Measurements from ENCODE around the gene OLFM1. TPM values are rescaled to one million over a fixed set of nuclear protein-coding genes. Genes with fewer than 3 reads are reported as not detected.

OLFM1 gene
- total RNA-seq, 4 donors from 2014 or later = 5.3 to 15.0 (median 8.6) TPM

DNA sequence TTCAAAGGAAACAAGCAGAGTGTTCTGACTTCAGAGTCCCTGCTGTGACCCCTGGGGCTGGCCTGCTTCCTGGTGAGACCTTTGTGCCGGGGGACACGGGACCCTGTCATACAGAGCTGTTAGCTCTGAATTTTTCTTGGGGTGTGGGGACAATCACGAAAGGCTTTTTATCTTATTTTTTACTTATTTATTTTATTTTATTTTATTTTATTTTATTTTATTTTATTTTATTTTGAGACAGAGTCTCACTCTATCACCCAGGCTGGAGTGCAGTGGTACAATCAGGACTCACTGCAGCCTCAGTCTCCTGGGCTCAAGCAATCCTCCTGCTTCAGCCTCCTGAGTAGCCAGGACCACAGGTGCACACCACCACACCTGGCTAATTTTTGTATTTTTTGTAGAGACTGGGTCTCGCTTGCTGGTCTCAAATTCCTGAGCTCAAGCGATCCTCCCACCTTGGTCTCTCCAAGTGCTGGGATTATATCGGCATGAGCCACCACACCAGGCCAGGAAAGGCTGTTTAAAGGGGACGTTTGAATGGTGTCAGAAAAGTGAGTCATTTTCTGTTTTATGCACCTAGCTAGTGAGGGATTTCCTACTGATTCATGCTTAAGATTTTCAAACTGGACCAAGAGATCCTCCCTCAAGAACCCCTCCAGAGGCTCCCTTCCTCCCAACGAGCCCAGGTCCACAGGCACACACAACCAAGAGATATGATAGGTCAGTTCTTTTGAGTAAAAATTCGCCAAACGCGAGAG is 75.7 kb downstream of the OLFM1 start:
- H3K4me3 ChIP-seq (ENCODE audit: low read depth, poor library complexity, severe bottlenecking) = no peak overlapping the region
- no peak for TF ChIP-seq POLR2A (IDR thresholded peaks at IDR 0.05)
- TF ChIP-seq, protein P1, sequence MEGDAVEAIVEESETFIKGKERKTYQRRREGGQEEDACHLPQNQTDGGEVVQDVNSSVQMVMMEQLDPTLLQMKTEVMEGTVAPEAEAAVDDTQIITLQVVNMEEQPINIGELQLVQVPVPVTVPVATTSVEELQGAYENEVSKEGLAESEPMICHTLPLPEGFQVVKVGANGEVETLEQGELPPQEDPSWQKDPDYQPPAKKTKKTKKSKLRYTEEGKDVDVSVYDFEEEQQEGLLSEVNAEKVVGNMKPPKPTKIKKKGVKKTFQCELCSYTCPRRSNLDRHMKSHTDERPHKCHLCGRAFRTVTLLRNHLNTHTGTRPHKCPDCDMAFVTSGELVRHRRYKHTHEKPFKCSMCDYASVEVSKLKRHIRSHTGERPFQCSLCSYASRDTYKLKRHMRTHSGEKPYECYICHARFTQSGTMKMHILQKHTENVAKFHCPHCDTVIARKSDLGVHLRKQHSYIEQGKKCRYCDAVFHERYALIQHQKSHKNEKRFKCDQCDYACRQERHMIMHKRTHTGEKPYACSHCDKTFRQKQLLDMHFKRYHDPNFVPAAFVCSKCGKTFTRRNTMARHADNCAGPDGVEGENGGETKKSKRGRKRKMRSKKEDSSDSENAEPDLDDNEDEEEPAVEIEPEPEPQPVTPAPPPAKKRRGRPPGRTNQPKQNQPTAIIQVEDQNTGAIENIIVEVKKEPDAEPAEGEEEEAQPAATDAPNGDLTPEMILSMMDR (IDR thresholded peaks at IDR 0.05) = no peak
- 72 to 75% methylated on average over 11 of the region's 11 CpGs for WGBS, 2 donors
- intact Hi-C loops (cut with DNase I; ENCODE audit: low total_unique reads) = no loop called here
- no peak for DNase-seq (ENCODE audit: low spot score in 2 of 2)

DNA sequence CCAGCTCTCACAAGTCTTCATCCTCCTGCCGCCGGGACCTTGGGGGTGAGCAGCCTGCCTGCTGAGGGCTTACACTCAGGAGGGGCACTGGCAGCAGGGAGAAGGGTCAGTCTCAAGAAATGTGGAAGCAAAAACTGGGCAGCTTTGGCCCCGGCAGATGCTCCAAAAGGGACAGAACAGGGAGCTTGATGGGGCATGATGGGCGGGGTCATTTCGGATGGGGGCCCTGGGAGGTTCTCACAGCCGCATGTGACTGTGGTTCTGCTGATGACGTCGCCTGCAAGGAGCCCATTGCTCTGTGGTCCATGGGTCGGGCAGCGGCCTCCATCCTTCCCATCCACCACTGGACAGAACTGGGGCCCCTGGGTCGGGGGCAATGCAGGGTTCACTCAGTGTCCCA is 76.6 kb downstream of the OLFM1 start:
- intact Hi-C loops (cut with DNase I; ENCODE audit: low total_unique reads) = no loop called here
- no peak for DNase-seq (ENCODE audit: low spot score in 2 of 2)
- 67 to 70% methylated on average over 7 to 11 of the region's 11 CpGs for WGBS, 2 donors
- TF ChIP-seq, protein P1 (IDR thresholded peaks at IDR 0.05) = no peak
- no peak for TF ChIP-seq POLR2A (IDR thresholded peaks at IDR 0.05)
- H3K4me3 ChIP-seq (ENCODE audit: low read depth, poor library complexity, severe bottlenecking) = no peak overlapping the region

DNA sequence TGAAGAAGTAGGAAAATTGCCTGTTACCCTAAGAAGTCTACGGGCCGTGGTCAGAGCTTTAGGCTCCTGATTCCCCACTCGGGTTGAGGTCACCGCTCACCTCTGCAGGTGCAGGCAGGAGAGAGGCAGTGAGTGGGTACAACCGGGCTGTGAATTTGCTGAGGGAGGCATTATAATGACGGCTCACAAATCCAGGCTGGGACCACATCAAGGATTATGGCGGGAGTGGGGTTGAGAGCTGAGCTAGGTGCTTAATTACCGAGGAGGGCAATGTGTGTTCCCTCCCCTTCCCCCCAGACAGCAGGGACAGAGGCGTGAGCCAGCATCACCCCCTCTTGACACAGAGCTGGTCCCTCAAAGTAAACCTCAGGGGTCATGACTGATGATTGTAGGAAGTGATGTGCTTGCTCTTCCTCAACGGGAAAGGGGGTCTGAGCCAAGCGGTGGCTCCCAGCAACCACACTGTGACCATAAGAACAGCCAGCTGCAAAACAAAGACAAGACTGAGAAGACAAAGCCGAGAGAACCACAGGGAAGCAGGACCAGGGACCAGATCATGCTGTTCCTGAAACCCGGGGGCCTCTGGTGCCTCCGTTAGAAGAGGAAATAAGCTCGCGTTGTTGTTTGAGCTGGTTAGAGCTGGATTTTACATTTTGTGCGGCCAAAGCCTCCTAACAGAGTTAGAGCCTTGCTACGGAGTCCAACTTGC is 77.7 kb downstream of the OLFM1 start:
- DNase-seq (ENCODE audit: low spot score in 2 of 2) = no peak
- no peak for TF ChIP-seq POLR2A (IDR thresholded peaks at IDR 0.05)
- TF ChIP-seq, protein P1 (IDR thresholded peaks at IDR 0.05) = no peak
- no peak overlapping the region for H3K4me3 ChIP-seq (ENCODE audit: low read depth, poor library complexity, severe bottlenecking)
- 75 to 77% methylated on average over 18 of the region's 18 CpGs for WGBS, 2 donors
- intact Hi-C loops (cut with DNase I; ENCODE audit: low total_unique reads) = no loop called here

DNA sequence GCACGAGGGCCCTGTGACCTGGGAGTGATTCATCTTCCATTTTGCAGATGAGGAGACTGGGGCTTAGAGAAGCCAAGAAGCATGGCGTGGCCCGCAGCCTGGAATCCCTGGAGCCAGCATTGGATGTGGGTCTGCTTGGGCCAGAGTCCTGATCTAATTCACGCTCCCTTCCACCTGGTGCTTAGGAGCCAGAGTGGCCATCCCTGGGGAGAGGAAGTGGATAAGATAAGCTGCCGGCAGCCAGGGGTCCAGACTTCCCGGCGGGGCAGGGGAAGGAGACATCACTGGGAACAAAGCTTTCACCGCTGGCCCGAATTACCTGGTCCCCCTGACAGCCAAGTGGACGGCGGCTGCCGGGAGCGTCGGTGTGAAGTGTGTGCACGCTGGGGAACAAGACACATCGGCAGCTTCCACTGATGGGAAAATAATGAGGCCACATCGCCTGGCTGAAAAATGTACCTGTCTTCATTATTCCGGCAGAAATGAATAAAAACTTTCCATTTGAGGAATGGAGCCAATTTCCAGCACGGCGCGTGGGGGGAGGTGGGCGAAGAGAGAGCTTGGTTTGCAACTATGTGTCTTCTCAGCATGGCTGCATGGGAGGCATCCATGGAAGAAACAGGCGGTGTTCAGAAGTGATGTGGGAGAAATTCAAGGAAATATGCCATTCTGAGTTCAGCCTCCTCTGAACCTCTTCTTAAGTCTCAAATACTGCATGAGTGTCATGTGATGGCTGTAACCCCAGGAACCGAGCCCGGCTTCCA is 78.5 kb downstream of the OLFM1 start:
- TF ChIP-seq, protein P1 (IDR thresholded peaks at IDR 0.05) = no peak
- TF ChIP-seq POLR2A (IDR thresholded peaks at IDR 0.05) = no peak
- intact Hi-C loops (cut with DNase I; ENCODE audit: low total_unique reads) = no loop called here
- no peak for DNase-seq (ENCODE audit: low spot score in 2 of 2)
- WGBS, 2 donors = 75 to 88% methylated on average over 25 of the region's 25 CpGs
- no peak overlapping the region for H3K4me3 ChIP-seq (ENCODE audit: low read depth, poor library complexity, severe bottlenecking)

DNA sequence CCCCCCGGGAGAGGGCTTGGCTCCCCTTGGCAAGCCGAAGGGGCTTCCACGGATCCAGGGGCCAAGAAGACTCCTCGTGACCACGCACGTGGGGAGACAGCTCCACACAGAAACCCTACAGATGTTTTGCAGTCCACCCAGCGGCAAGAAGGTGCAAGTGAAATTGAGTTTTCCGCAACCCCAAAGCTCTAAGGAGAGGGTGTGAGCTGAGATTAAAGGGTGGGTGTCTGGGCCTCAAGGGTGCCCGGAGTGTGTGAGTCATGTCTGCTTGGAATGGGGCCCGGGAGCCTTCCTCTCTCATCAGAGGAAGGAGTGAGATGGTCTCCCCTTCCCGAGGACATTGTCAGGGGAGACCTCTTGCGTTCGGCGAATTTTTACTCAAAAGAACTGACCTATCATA is 79.1 kb downstream of the OLFM1 start:
- no peak for TF ChIP-seq POLR2A (IDR thresholded peaks at IDR 0.05)
- TF ChIP-seq, protein P1 (IDR thresholded peaks at IDR 0.05) = no peak
- DNase-seq (ENCODE audit: low spot score in 2 of 2) = no peak
- WGBS, 2 donors = 70 to 72% methylated on average over 14 of the region's 14 CpGs
- no peak overlapping the region for H3K4me3 ChIP-seq (ENCODE audit: low read depth, poor library complexity, severe bottlenecking)
- intact Hi-C loops (cut with DNase I; ENCODE audit: low total_unique reads) = no loop called here

All from lower leg skin (tissue), 4 donors.